Chondrocyte (in vitro differentiated cells): Measurements from ENCODE around the gene PLXNC1. TPM values are rescaled to one million over a fixed set of nuclear protein-coding genes. Genes with fewer than 3 reads are reported as not detected.

Experiments
- DNase-seq: peaks from one replicate; pipeline ENCODE4 v3.0.0; 2021; ENCODE audit warnings: mixed read lengths, low spot score
- H3K27ac Mint-ChIP-seq: one replicate; pipeline ENCODE4 v1.8.0; 2021; ENCODE audit warnings: mild to moderate bottlenecking, moderate library complexity, mixed read lengths; ENCODE audit not compliant: unreplicated experiment
- H3K27me3 Mint-ChIP-seq: 2 replicates; pipeline ENCODE4 v1.8.0; 2021; ENCODE audit warnings: low read depth, mixed read lengths
- H3K36me3 Mint-ChIP-seq: 2 replicates; pipeline ENCODE4 v1.8.0; 2021; ENCODE audit warnings: low read depth, mixed read lengths
- H3K4me1 Mint-ChIP-seq: 2 replicates; pipeline ENCODE4 v1.8.0; 2021; ENCODE audit warnings: low read depth, mild to moderate bottlenecking, mixed read lengths
- H3K4me3 Mint-ChIP-seq: one replicate; pipeline ENCODE4 v1.8.0; 2021; ENCODE audit warnings: mild to moderate bottlenecking, moderate library complexity, mixed read lengths; ENCODE audit not compliant: unreplicated experiment
- H3K9me3 Mint-ChIP-seq: 2 replicates; pipeline ENCODE4 v1.8.0; 2021; ENCODE audit warnings: low read depth, mixed read lengths
- CTCF ChIP-seq: fragments of 200-600 bp; sonication (generic); IDR thresholded peaks from 2 replicates; pipeline ENCODE4 v1.5.0; 2021; ENCODE audit warnings: antibody characterized with exemption, mild to moderate bottlenecking, moderate library complexity
- total RNA-seq: library from RNA; stranded (reverse); gene quantifications from 3 replicates; pipeline ENCODE4 v1.2.1, GENCODE V29; 2021

Gene PLXNC1
- total RNA-seq, 1 donor from 2014 or later, result 0.67 TPM

- Mint-ChIP-seq H3K4me1 (peaks cover 41% of the 10 kb centered on the region), H3K4me3 (no peak overlapping the region), H3K9me3 (no peaks in the 10 kb centered on the region), H3K27me3 (no peaks in the 10 kb centered on the region), H3K27ac (peak overlapping the region; percentile 22), H3K36me3 (no peaks in the 10 kb centered on the region)
- no peak for DNase-seq
- TF ChIP-seq CTCF, result no peak
Observed at GRCh38 chr12:94267921-94268471, 119.6 kb downstream of the PLXNC1 start.

DNA sequence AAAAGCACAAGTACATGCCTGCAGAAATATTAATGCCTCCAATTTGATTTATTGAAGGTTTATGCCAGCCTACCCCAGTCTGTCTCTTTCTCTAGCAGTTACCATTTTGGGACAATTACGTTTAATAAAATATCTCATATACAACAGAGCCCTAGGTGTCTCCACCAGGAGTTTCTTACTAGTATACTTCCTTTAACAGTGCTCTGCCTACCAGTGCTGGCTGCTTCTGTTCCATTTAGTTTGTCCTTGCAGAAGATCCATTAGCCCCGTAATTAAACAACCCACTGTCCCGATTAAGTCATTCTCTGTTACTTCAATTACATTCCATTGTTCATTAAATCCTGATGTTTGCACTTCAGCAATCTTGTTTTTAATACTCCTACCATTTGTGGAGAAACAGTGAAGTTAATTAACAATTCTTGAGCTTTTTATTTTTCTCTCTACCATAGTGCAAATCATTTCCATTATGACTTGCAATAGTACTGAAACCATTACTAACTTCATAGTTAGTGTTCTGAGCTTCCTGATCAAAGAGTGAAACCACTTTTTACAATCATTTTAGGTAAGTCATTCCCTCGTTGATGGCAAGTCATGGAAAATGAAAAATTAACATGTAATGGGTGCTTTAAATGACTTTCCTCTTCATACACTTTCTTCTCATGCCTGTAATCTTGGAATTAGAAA is 121.1 kb downstream of the PLXNC1 start:
- Mint-ChIP-seq H3K27ac (no peak overlapping the region), H3K4me3 (no peak overlapping the region), H3K27me3 (no peaks in the 10 kb centered on the region), H3K36me3 (no peaks in the 10 kb centered on the region), H3K9me3 (no peaks in the 10 kb centered on the region), H3K4me1 (peaks cover 29% of the 10 kb centered on the region)
- no peak for DNase-seq
- no peak for TF ChIP-seq CTCF

GRCh38 chr12:94271351-94271750 is 123.0 kb downstream of the PLXNC1 start:
- no peak overlapping the region for H3K27ac Mint-ChIP-seq
- no peak overlapping the region for H3K4me3 Mint-ChIP-seq
- no peak for TF ChIP-seq CTCF
- H3K9me3 Mint-ChIP-seq, result no peaks in the 10 kb centered on the region
- no peaks in the 10 kb centered on the region for H3K27me3 Mint-ChIP-seq
- DNase-seq, result no peak
- H3K36me3 Mint-ChIP-seq, result no peaks in the 10 kb centered on the region
- peaks cover 20% of the 10 kb centered on the region for H3K4me1 Mint-ChIP-seq

- Mint-ChIP-seq H3K36me3 (no peaks in the 10 kb centered on the region), H3K9me3 (no peaks in the 10 kb centered on the region), H3K4me1 (peaks cover 11% of the 10 kb centered on the region), H3K27me3 (no peaks in the 10 kb centered on the region), H3K27ac (no peak overlapping the region), H3K4me3 (no peak overlapping the region)
- no peak for DNase-seq
- no peak for TF ChIP-seq CTCF
Observed at GRCh38 chr12:94272280-94272679, 123.9 kb downstream of the PLXNC1 start.

GRCh38 chr12:94273272-94273671 is 124.9 kb downstream of the PLXNC1 start:
- TF ChIP-seq CTCF, result no peak
- H3K4me3 Mint-ChIP-seq, result no peak overlapping the region
- no peaks in the 10 kb centered on the region for H3K9me3 Mint-ChIP-seq
- no peaks in the 10 kb centered on the region for H3K36me3 Mint-ChIP-seq
- DNase-seq, result no peak
- no peak overlapping the region for H3K27ac Mint-ChIP-seq
- peaks cover 1% of the 10 kb centered on the region for H3K4me1 Mint-ChIP-seq
- no peaks in the 10 kb centered on the region for H3K27me3 Mint-ChIP-seq
